Measurements from ENCODE around the gene PAOX. TPM values are rescaled to one million over a fixed set of nuclear protein-coding genes. Genes with fewer than 3 reads are reported as not detected.

PAOX gene
- total RNA-seq, 5 donors from 2014 or later (not counting 1 experiment from before 2014, with no cell fraction given), result 4.3 to 20.0 (median 14.5) TPM

DNA sequence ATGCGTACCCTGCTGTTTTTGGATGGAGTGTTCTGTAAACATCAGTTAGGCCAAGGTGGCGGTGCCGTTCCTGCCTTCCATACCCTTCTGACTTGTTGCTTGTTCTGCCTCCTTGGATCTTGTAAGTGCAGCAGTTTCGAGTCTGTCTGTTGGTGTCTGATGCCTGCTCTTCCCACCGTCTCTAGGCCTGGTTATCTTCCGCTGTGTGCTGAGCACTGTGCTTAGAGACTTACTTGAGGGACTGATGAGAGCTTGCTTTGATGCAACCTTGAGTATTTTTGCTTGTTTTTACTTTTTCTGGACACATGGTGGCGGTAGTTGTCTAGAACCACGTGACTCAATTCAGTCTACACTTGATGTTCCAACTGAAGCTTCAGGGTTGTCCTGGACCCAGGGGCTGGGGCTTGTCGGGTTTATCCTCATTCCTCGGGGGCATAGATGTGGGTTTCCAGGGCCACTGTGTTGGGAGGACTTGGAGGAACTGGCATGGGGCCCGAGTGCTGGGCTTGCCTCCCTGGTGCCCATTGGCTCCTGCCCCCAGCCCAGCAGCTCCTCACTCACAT, 59.7 kb downstream of the PAOX start:
- WGBS (ENCODE audit: insufficient coverage), result 72% methylated on average over 5 of the region's 11 CpGs
- peak overlapping the region in 1 of 2 donors; percentile 17 for H3K27ac Mint-ChIP-seq
- Histone ChIP-seq H3K36me3 (ENCODE audit: control insufficient read depth in 2 of 2, extremely low read depth in 1 of 2, insufficient read depth in 1 of 2, low read length in 1 of 2) (no peaks in the 10 kb centered on the region), H3K27me3 (replicated peaks in 1 of 2; ENCODE audit: control insufficient read depth in 2 of 2, extremely low read depth in 1 of 2, insufficient read depth in 2 of 2, low read length in 1 of 2) (peaks cover 0 to 23% of the 10 kb centered on the region in 2 experiments), H3K4me1 (ENCODE audit: control insufficient read depth in 1 of 2, extremely low read depth in 1 of 2, insufficient read depth in 2 of 2, low read length in 2 of 2) (peaks cover 0 to 41% of the 10 kb centered on the region in 2 experiments), H3K4me3 (ENCODE audit: control insufficient read depth in 1 of 2, extremely low read depth in 1 of 2, low read length in 1 of 2) (no peak overlapping the region), H3K27ac (ENCODE audit: low read length) (no peak overlapping the region), H3K9me3 (no peaks in the 10 kb centered on the region)
- no peaks in the 10 kb centered on the region for H3K36me3 Mint-ChIP-seq
- peaks cover 18 to 39% (median 27%) of the 10 kb centered on the region in 3 donors for H3K4me1 Mint-ChIP-seq
- no peaks in the 10 kb centered on the region for H3K9me3 Mint-ChIP-seq
- POLR2A ChIA-PET, result no interaction called here
- CTCF ChIA-PET, result interaction anchor here in 1 of 2 donors (0.6 kb wide), 1 partner anchor 26 kb away, joined by 3 read pairs; no protein-coding TSS in a partner anchor
- ATAC-seq (replicated peaks in 1 of 4) (no peak), DNase-seq (peak in 1 of 35 experiments; percentile 50)
- H3K4me3 Mint-ChIP-seq, result no peak overlapping the region
- peaks cover 5 to 13% of the 10 kb centered on the region in 2 donors for H3K27me3 Mint-ChIP-seq

- Mint-ChIP-seq H3K4me3 (no peak overlapping the region), H3K27ac (peak overlapping the region in 1 of 2 donors; percentile 4), H3K27me3 (peaks cover 5 to 13% of the 10 kb centered on the region in 2 donors), H3K4me1 (peaks cover 18 to 39% (median 27%) of the 10 kb centered on the region in 3 donors), H3K36me3 (no peaks in the 10 kb centered on the region), H3K9me3 (no peaks in the 10 kb centered on the region)
- CTCF ChIA-PET, result no interaction called here
- no peaks in the 10 kb centered on the region for H3K36me3 ChIP-seq (ENCODE audit: control insufficient read depth in 2 of 2, extremely low read depth in 1 of 2, insufficient read depth in 1 of 2, low read length in 1 of 2)
- peaks cover 0 to 23% of the 10 kb centered on the region in 2 experiments for H3K27me3 ChIP-seq (replicated peaks in 1 of 2; ENCODE audit: control insufficient read depth in 2 of 2, extremely low read depth in 1 of 2, insufficient read depth in 2 of 2, low read length in 1 of 2)
- H3K9me3 ChIP-seq, result no peaks in the 10 kb centered on the region
- ATAC-seq (replicated peaks in 1 of 4) (no peak), DNase-seq (no peak)
- 95% methylated on average over 24 of the region's 25 CpGs for whole genome bisulfite sequencing (ENCODE audit: insufficient coverage)
- H3K4me1 ChIP-seq (ENCODE audit: control insufficient read depth in 1 of 2, extremely low read depth in 1 of 2, insufficient read depth in 2 of 2, low read length in 2 of 2), result peaks cover 0 to 41% of the 10 kb centered on the region in 2 experiments
- POLR2A ChIA-PET, result no interaction called here
- no peak overlapping the region for H3K4me3 ChIP-seq (ENCODE audit: control insufficient read depth in 1 of 2, extremely low read depth in 1 of 2, low read length in 1 of 2)
- H3K27ac ChIP-seq (ENCODE audit: low read length), result no peak overlapping the region
These were observed 60.7 kb downstream of the PAOX start for GRCh38 chr10:133439517-133440461.

GRCh38 chr10:133440633-133441285, 61.7 kb downstream of the PAOX start:
- ATAC-seq (replicated peaks in 1 of 4) (no peak), DNase-seq (no peak)
- H3K9me3 ChIP-seq, result no peaks in the 10 kb centered on the region
- H3K36me3 ChIP-seq (ENCODE audit: control insufficient read depth in 2 of 2, extremely low read depth in 1 of 2, insufficient read depth in 1 of 2, low read length in 1 of 2), result no peaks in the 10 kb centered on the region
- H3K27me3 Mint-ChIP-seq, result peaks cover 5 to 10% of the 10 kb centered on the region in 2 donors
- no peak overlapping the region for H3K4me3 ChIP-seq (ENCODE audit: control insufficient read depth in 1 of 2, extremely low read depth in 1 of 2, low read length in 1 of 2)
- H3K27ac ChIP-seq (ENCODE audit: low read length), result no peak overlapping the region
- H3K36me3 Mint-ChIP-seq, result no peaks in the 10 kb centered on the region
- peaks cover 0 to 27% of the 10 kb centered on the region in 2 experiments for H3K27me3 ChIP-seq (replicated peaks in 1 of 2; ENCODE audit: control insufficient read depth in 2 of 2, extremely low read depth in 1 of 2, insufficient read depth in 2 of 2, low read length in 1 of 2)
- peaks cover 0 to 41% of the 10 kb centered on the region in 2 experiments for H3K4me1 ChIP-seq (ENCODE audit: control insufficient read depth in 1 of 2, extremely low read depth in 1 of 2, insufficient read depth in 2 of 2, low read length in 2 of 2)
- ChIA-PET CTCF (no interaction called here), POLR2A (no interaction called here)
- H3K9me3 Mint-ChIP-seq, result no peaks in the 10 kb centered on the region
- peaks cover 18 to 39% (median 27%) of the 10 kb centered on the region in 3 donors for H3K4me1 Mint-ChIP-seq
- 94% methylated on average over 9 of the region's 18 CpGs for WGBS (ENCODE audit: insufficient coverage)
- no peak overlapping the region for H3K4me3 Mint-ChIP-seq
- no peak overlapping the region for H3K27ac Mint-ChIP-seq

Other genes with a start within 250 kb of the PAOX start
- 1 to 10 TPM in 1 of 5 donors, under 1 TPM in 4; 0.09 to 1.2 (median 0.35) TPM for gene KNDC1, start 219.0 kb upstream of the PAOX start, total RNA-seq
- under 1 TPM in 1 of 5 donors, not detected in 4; 0.23 TPM for gene UTF1, start 149.0 kb upstream of the PAOX start, total RNA-seq
- under 1 TPM in 3 of 5 donors, not detected in 2; 0.12 to 0.13 (median 0.12) TPM for gene VENTX, start 141.4 kb upstream of the PAOX start, total RNA-seq
- 100 to 1,000 TPM in 3 of 5 donors, 10 to 100 TPM in 2; 80.5 to 142 (median 107) TPM for gene ADAM8, start 102.4 kb upstream of the PAOX start, total RNA-seq
- gene TUBGCP2, start 70.4 kb upstream of the PAOX start, total RNA-seq, result 10 to 100 TPM; 64.5 to 80.8 (median 72.7) TPM
- gene ZNF511, start 70.3 kb upstream of the PAOX start, total RNA-seq, result 10 to 100 TPM; 35.2 to 44.7 (median 36.8) TPM
- 1 to 10 TPM in 4 of 5 donors, under 1 TPM in 1; 0.68 to 5.1 (median 3.6) TPM for gene CALY, start 42.4 kb upstream of the PAOX start, total RNA-seq
- gene PRAP1, start 31.9 kb upstream of the PAOX start, total RNA-seq, result not detected
- 10 to 100 TPM in 4 of 5 donors, 1 to 10 TPM in 1; 9.4 to 30.3 (median 26.9) TPM for gene FUOM, start 21.2 kb upstream of the PAOX start, total RNA-seq
- gene ECHS1, start 5.9 kb upstream of the PAOX start, total RNA-seq, result 10 to 100 TPM; 17.6 to 31.7 (median 27.2) TPM
- 10 to 100 TPM; 46.7 to 79.3 (median 69.4) TPM for gene MTG1, start 14.9 kb downstream of the PAOX start, total RNA-seq
- under 1 TPM in 2 of 5 donors, not detected in 3; 0.06 to 0.12 TPM for gene SPRN, start 45.4 kb downstream of the PAOX start, total RNA-seq
- gene SCART1, start 74.7 kb downstream of the PAOX start, total RNA-seq, result 10 to 100 TPM in 3 of 5 donors, 1 to 10 TPM in 2; 5.9 to 13.0 (median 12.1) TPM
- 1 to 10 TPM; 2.4 to 4.7 (median 3.3) TPM for gene CYP2E1, start 148.1 kb downstream of the PAOX start, total RNA-seq
- 1 to 10 TPM in 1 of 5 donors, under 1 TPM in 3, not detected in 1; 0.32 to 1.6 (median 0.59) TPM for gene SYCE1, start 186.3 kb downstream of the PAOX start, total RNA-seq
- not detected for gene FRG2B, start 247.5 kb downstream of the PAOX start, total RNA-seq